MM.1S (cell line): Measurements from ENCODE around the gene YIF1A.

Source experiments
- DNase-seq: peaks from one replicate; pipeline ENCODE4 v3.0.0-alpha.2; 2015
- H2AFZ ChIP-seq: fragments of 300-600 bp; sonication (generic); 2 replicates; pipeline ENCODE4 v1.6.0; 2016; ENCODE audit warnings: antibody characterized with exemption, low read length
- H3F3A ChIP-seq: fragments of 300-600 bp; sonication (generic); 2 replicates; pipeline ENCODE4 v1.6.1; 2016; ENCODE audit warnings: mild to moderate bottlenecking, antibody characterized with exemption, low read length, moderate library complexity, mixed read lengths; ENCODE audit not compliant: insufficient read depth
- H3K27ac ChIP-seq: fragments of 300-600 bp; sonication (generic); 2 replicates; pipeline ENCODE4 v1.5.1; 2016; ENCODE audit warnings: mild to moderate bottlenecking, low read length
- H3K27me3 ChIP-seq: fragments of 300-600 bp; sonication (generic); replicated peaks from 2 replicates; pipeline ENCODE4 v1.6.0; 2016; ENCODE audit warnings: low read length; ENCODE audit not compliant: insufficient read depth
- H3K36me3 ChIP-seq: fragments of 300-600 bp; sonication (generic); replicated peaks from 2 replicates; pipeline ENCODE4 v1.6.1; 2016; ENCODE audit warnings: mild to moderate bottlenecking, low read length, mixed read lengths; ENCODE audit not compliant: insufficient read depth
- H3K4me1 ChIP-seq: fragments of 300-600 bp; sonication (generic); 2 replicates; pipeline ENCODE4 v1.6.1; 2016; ENCODE audit warnings: low read length, mixed read lengths
- H3K4me2 ChIP-seq: fragments of 300-600 bp; sonication (generic); 2 replicates; pipeline ENCODE4 v1.6.0; 2016; ENCODE audit warnings: low read depth, low read length
- H3K4me3 ChIP-seq: fragments of 300-600 bp; sonication (generic); 2 replicates; pipeline ENCODE4 v1.5.1; 2016; ENCODE audit warnings: low read length, mixed read lengths
- H3K79me2 ChIP-seq: fragments of 300-600 bp; sonication (generic); 2 replicates; pipeline ENCODE4 v1.6.1; 2016; ENCODE audit warnings: mixed run types, low read length, mixed read lengths
- H3K9ac ChIP-seq: fragments of 300-600 bp; sonication (generic); 2 replicates; pipeline ENCODE4 v1.6.1; 2016; ENCODE audit warnings: low read length, mixed read lengths
- H3K9me2 ChIP-seq: fragments of 300-600 bp; sonication (generic); replicated peaks from 2 replicates; pipeline ENCODE4 v1.6.1; 2016; ENCODE audit warnings: mild to moderate bottlenecking, low read length, mixed read lengths; ENCODE audit not compliant: insufficient read depth
- H3K9me3 ChIP-seq: fragments of 300-600 bp; sonication (generic); replicated peaks from 2 replicates; pipeline ENCODE4 v1.6.1; 2016; ENCODE audit warnings: mild to moderate bottlenecking, low read length, mixed read lengths; ENCODE audit not compliant: insufficient read depth
- H4K20me1 ChIP-seq: fragments of 300-600 bp; sonication (generic); 2 replicates; pipeline ENCODE4 v1.6.1; 2016; ENCODE audit warnings: mild to moderate bottlenecking, low read length, moderate library complexity, mixed read lengths; ENCODE audit not compliant: insufficient read depth
- CTCF ChIP-seq: fragments of 300-600 bp; sonication (generic); IDR thresholded peaks from 2 replicates; pipeline ENCODE4 v1.5.1; 2016; ENCODE audit warnings: antibody characterized with exemption, low read length, mixed read lengths
- EZH2 ChIP-seq: fragments of 300-600 bp; sonication (generic); optimal IDR thresholded peaks from 2 replicates; pipeline ENCODE3; 2017; ENCODE audit warnings: low read depth, mild to moderate bottlenecking, antibody characterized with exemption, low read length, mixed read lengths
- EZH2phosphoT487 ChIP-seq: fragments of 300-600 bp; sonication (generic); IDR thresholded peaks from 2 replicates; pipeline ENCODE4 v1.6.1; 2018; ENCODE audit warnings: antibody characterized with exemption, low read length

The YIF1A gene

GRCh38 chr11:66297610-66298009 is 8.7 kb upstream of the YIF1A start:
- Histone ChIP-seq H3F3A (no peaks in the 10 kb centered on the region), H3K36me3 (no peaks in the 10 kb centered on the region), H4K20me1 (no peaks in the 10 kb centered on the region), H3K79me2 (no peaks in the 10 kb centered on the region), H3K9ac (no peak overlapping the region), H3K27ac (no peak overlapping the region), H2AFZ (no peak overlapping the region), H3K4me2 (no peak overlapping the region), H3K27me3 (peaks cover 64% of the 10 kb centered on the region), H3K9me3 (no peaks in the 10 kb centered on the region), H3K4me3 (no peak overlapping the region), H3K9me2 (no peaks in the 10 kb centered on the region), H3K4me1 (no peaks in the 10 kb centered on the region)
- DNase-seq: no peak
- TF ChIP-seq EZH2phosphoT487 (no peak), EZH2 (no peak), CTCF (no peak)

- no peaks in the 10 kb centered on the region for H4K20me1 ChIP-seq
- no peak overlapping the region for H3K27ac ChIP-seq
- H3K9ac ChIP-seq: no peak overlapping the region
- H3K27me3 ChIP-seq: peaks cover 75% of the 10 kb centered on the region
- H3K9me2 ChIP-seq: no peaks in the 10 kb centered on the region
- H3K79me2 ChIP-seq: no peaks in the 10 kb centered on the region
- no peak overlapping the region for H3K4me3 ChIP-seq
- H3F3A ChIP-seq: 0 out of 2 replicates have a peak, but pooled peaks cover under 1% of the 10 kb centered on the region
- H3K9me3 ChIP-seq: no peaks in the 10 kb centered on the region
- H2AFZ ChIP-seq: no peak overlapping the region
- no peak overlapping the region for H3K4me2 ChIP-seq
- no peak for DNase-seq
- TF ChIP-seq EZH2phosphoT487 (no peak), EZH2 (no peak), CTCF (no peak)
- H3K36me3 ChIP-seq: no peaks in the 10 kb centered on the region
- H3K4me1 ChIP-seq: peaks cover 5% of the 10 kb centered on the region
These were observed 6.0 kb upstream of the YIF1A start for GRCh38 chr11:66294626-66295620.

GRCh38 chr11:66293777-66294625 is 5.1 kb upstream of the YIF1A start:
- Histone ChIP-seq H3K9ac (no peak overlapping the region), H3K27me3 (peaks cover 68% of the 10 kb centered on the region), H3K36me3 (no peaks in the 10 kb centered on the region), H3K79me2 (no peaks in the 10 kb centered on the region), H4K20me1 (no peaks in the 10 kb centered on the region), H3K9me2 (no peaks in the 10 kb centered on the region), H3K27ac (no peak overlapping the region), H3K9me3 (no peaks in the 10 kb centered on the region), H3K4me1 (peaks cover 7% of the 10 kb centered on the region), H2AFZ (no peak overlapping the region), H3F3A (peaks cover 7% of the 10 kb centered on the region), H3K4me3 (no peak overlapping the region), H3K4me2 (no peak overlapping the region)
- no peak for DNase-seq
- TF ChIP-seq CTCF: no peak
- TF ChIP-seq EZH2: no peak
- TF ChIP-seq EZH2phosphoT487: no peak
